Amniotic stem cell (primary cell): ENCODE data around the gene TMEM154.
"Not testable (repeated sequence)": the region's sequence is repeated elsewhere in the genome, so short reads cannot be mapped to it uniquely, and the experiment has no call there.

ENCODE experiments used
- DNase-seq: peaks from one replicate; lab custom pipeline; 2025; lab: John Stamatoyannopoulos, UW

Gene TMEM154

DNA sequence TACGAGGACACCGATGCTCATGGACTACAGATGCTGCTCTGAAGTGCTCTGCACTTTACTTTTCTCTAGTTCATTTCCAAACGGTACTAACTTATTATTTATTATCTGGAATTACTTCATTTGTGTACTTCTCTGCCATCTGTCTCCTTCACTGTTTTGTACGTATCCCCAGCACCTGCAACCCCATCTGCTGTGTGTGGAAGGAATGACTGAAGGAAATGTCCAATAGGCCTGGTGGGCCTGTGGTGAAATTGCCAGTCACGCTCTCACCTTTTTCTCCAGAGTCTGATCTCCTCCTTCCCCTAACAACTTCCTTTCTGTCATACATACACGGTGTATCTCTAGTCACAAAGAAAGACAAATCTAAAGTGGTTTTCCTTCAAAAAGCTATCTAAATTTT is 12.9 kb downstream of the TMEM154 start:
- DNase-seq = no peak

DNA sequence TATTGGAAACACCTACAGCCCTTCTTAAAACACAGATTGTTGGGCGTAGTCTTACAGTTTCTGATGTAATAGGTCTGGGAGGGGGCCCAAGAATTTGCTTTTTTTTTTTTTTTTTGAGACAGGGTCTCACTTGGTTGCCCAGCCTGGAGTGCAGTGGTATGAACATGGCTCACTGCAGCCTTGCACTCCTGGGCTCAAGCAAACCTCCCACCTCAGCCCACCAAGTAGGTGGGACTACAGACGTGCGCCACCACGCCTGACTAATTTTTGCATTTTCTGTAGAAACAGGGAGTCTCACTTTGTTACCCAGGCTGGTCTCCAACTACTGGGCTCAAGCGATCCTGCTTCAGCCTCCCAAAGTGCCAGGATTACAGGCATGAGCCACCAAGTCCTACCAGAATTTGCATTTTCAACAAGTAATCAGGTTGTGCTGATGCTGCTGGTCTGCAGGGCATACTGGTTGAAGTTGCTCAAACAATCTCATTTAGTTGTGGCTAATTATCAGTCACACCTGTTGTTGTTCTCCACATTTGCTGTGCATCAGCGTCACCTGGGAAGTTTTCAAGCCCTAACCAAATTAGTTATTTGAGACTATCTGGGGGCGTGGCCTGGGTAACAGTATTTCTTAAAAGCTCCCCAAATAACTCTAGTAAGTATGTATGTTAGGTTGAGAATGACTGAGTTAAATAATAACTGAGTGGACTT is 14.0 kb downstream of the TMEM154 start:
- no peak for DNase-seq

DNA sequence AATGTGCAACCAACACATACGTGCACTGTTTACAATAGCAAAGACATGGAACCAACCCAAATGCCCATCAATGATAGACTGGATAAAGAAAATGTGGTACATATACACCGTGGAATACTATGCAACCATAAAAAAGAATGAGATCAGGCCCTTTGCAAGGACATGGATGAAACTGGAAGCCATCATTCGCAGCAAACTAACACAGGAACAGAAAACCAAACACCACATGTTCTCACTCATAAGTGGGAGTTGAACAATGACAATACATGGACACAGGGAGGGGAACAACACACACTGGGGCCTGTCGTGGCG is 15.8 kb downstream of the TMEM154 start:
- DNase-seq = not testable (repeated sequence)

DNA sequence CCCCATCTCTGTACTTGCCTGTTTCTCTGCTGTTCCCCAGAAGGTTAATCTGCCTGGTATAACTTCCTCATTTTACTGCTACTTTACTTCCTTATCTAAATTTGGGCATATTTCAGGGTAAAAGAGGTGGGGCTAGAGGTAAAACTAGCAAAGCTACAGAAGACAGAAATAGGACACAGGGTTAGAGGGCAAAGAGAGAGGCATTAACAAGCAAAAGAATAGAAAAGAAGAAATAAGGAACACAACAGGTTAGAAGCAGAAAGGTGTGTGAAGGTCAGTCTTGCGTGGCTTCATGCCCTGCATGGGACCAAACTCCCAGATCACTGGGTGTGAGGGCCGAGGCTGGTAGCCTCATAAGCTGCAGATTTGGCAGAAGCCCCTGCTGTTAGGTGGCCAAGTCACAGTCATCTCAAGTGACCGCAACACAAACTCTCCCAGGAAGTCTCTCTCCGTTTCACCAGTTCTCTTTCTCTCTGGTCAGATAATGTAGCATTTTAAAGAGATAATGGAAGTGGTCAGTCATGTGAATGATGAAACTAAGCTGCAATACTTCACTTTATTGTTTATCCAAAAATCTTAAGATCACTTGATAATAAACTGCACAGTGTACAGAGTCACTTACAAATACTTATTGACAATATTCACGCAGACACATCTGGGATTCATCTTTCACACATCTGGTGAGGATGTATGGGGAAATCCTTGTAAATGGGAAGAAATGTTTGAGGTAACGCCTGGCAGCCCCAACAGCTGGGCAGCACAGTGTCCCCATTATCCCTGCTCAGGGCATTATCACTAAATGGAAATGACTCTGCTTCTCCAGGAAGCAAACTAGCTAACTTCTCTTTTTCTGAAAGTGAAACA is 16.4 kb downstream of the TMEM154 start:
- DNase-seq = no peak

DNA sequence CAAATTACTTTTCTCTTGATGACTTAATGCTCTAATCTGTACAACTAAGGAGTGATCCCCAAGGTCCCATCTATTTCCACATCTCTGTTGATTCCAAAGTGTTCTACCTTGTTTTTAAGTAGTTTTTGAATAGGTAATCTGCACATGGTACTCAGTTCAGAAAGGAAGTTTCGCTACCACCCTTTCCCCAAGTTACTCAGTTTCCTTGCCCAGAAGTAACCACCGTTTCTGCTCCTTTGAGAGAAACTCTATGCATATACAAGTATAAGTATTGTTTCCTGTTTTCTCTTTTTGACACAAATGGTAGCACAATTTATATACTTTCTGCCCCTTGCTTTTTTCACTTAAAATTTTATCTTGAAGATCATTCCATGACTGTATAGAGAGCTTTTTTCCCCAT is 18.1 kb downstream of the TMEM154 start:
- DNase-seq = no peak

DNA sequence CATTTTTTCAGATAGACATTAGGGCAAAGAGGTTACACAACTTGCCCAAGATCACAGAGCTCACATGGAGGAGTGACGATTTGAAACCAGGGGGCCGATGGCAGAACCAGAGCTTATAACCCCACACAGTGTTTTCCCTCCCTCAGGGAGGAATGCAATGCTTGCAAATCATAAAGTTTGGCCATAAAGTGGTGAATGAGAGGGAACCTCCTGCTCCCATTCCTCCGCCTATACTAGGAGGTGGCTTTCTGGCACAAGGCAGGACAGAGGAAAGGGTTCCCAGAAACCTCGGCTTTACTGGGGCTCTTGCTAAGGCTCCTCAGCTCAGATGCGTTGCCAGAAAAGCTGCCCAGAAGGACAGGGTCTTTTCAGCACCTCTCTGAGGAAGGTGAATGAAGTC is 19.3 kb downstream of the TMEM154 start:
- DNase-seq = no peak

DNA sequence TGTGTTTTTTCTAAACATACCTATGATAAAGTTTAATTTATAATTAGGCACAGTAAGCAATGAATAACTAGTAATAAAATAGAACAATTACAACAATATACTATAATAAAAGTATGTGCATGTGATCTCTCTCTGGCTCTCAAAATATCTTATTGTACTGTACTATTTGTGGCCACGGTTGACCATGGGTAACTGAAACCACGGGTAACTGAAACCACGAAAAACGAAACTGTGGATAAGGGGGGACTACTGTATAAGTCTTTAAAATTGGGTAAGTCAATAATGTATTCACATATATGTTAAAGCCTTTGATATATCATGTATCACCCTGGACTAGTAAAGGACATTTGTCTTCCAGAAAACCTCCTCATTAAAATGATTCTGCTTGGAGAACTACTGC is 20.0 kb downstream of the TMEM154 start:
- DNase-seq = no peak

DNA sequence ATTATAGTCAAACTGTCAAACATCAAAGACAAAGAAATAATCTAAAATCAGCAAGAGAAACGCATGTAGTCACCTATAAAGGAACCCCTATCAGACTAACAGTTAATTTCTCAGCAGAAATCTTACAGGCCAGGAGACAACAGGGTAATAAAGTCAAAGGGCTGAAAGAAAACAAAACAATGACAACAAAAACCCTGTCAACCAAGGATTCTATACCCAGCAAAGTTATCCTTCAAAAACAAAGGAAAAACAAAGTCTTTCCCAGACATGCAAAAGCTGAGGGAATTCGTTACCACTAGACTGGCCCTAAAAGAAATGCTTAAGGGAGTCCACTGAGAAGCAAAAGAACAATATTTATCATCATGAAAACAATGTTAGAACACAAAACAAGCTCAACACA is 22.1 kb downstream of the TMEM154 start:
- no peak for DNase-seq

DNA sequence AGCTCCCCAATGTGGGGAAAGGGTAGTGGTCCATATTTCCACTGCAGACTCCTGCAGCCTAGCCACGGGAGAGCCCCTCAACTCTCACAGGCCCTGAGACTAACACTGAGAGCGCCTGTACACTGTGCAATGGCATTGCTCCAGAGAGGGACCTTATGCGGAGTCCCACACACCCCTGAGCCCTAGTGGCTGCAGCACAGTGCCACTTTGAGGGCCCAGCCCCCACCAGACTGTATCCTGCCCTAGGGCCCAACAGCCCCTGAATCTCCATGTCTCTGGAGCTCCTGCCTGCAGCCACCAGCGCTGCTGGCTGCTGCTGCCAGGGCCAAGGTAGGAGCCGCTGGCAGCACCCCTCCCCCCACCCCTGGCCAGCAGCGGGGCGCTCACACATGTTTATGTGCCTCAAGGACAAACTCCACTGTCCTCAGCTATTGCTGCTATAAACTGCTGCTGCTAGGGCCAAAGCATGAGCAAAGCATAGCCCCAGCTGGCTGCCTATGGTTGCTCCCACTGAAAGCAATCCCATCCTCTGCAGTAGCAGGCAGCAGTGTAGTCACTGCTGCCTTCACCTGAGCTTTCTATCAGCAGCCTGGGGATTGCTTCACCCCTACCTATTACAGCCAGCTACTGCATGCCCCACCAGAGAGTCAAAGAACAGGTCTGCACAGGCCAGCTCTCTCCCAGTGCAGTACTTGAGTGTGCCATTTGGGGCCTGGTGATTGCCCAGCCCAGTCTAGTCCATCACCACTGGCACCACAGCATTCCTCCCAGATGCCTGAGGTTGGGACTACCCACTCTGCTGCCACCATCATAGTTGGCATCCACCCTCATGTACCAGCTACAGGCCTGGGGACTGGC is 24.3 kb downstream of the TMEM154 start:
- DNase-seq = no peak

DNA sequence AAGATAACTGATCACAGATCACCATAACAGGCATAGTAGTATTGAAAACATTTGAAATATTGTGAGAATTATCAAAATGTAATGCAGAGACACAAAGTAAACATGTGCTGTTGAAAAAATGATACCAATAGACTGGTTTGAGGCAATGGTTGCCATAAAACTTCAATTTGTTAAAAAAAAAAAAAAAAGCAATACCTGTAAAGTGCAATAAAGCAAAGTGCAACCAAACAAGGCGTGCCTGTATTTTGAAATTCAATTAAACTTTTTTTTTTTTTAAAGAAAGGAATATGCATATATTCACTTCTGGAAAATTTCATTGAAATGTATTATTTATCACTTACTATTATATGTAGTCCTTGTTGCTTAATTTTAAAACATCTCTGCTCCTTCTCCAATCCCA is 27.7 kb downstream of the TMEM154 start:
- DNase-seq = no peak

DNA sequence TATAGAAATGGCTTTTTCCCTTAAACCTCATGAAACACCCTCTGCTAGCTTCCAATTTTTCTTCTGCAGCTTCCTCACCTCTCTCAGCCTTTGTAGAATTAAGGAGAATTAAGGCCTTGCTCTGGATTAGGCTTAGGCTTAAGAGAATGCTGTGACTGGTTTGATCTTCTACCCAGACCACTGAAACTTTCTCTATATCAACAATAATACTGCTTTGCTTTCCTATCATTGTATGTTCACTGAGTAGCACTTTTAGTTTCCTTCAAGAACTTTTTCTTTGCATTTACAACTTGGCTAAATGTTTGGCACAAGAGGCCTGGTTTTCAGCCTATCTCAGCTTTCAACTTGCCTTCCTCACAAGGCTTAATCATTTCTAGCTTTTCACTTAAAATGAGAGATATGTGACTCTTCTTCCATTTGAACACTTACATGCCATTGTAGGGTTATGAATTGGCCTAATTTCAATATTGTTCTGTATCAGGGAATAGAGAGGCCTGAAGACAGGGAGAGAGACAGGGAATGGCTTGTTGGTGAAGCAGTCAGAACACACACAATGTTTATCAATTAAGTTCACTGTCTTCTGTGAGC is 28.2 kb downstream of the TMEM154 start:
- DNase-seq = no peak

DNA sequence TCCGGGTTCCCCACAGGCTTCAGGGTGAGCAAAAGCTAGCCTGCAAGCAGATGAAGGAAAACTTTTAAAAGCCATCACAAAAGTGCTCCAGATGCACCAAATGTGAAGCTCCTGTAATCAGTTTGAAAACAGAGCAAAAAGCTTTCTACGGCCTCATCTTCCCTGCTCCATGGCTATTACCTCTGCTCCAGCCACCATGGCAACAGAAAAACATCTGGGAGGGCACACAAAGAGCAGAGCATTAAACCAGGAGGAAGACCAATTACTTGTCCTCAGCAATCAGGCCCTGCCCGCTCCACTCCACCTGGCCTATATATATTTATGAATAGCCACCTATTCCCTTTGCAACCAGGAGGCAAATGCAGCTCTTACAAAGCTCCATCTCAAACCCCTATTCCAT is 33.6 kb downstream of the TMEM154 start:
- DNase-seq = no peak

DNA sequence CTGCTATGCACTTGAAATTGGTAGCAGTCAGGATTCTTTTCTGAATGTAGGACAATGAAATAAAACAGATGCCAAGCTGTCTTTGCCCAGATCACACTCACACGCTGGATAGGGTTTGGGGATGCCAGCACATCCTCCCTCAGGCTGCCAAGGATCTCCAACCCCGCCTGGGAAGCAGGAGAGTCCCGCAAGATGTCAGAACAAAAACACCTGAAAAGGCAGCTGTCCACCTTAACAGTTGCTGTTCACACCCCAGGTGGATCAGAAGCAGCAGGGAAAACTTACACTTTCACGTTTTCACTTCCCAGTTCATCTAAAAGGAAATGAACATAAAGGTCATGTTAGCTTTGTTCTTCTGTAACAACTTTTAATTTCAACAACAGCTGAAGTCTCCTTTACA is 35.7 kb downstream of the TMEM154 start:
- DNase-seq = no peak

DNA sequence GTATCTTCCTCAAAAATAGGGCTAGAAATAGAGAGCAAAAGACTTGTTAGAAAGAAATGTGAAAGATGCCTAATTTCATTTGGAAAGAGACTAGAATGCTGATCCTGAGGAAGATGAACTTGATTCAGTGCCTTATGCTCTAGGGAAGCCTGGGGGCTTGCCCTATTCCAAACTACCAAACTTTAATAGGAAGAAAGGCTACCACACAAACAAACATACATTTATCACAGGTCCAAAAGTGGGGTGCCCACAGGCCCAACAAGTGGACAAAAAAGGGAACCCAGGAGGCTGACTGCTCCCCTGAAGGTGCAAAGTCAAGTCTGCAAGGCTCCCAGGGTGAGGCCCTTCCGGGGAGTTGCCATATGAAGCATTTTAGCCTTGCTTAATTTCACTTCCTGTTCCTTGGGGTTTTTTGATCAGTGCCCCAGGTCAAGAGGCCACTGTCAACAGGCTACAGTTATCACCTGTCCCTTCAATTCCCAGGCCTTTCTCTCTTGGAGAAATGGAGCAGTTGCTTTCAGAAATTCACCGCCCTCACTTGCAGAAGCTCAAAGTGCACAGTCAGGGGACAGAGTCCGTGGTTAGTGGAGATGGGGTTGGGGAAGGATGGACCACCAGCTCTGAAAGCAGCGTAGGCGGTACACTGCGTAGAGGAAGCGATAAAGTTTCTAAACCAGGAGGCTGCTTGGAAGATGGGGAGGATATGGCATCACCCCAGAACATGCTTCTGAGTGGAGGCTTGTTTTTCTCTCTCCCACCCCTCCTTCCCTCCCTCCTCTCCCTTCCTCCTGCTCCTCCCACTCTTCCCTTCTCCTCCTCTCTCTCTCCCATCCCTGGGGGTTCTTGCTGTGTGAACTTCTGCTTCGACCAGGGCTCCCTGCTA is 36.4 kb downstream of the TMEM154 start:
- no peak for DNase-seq

DNA sequence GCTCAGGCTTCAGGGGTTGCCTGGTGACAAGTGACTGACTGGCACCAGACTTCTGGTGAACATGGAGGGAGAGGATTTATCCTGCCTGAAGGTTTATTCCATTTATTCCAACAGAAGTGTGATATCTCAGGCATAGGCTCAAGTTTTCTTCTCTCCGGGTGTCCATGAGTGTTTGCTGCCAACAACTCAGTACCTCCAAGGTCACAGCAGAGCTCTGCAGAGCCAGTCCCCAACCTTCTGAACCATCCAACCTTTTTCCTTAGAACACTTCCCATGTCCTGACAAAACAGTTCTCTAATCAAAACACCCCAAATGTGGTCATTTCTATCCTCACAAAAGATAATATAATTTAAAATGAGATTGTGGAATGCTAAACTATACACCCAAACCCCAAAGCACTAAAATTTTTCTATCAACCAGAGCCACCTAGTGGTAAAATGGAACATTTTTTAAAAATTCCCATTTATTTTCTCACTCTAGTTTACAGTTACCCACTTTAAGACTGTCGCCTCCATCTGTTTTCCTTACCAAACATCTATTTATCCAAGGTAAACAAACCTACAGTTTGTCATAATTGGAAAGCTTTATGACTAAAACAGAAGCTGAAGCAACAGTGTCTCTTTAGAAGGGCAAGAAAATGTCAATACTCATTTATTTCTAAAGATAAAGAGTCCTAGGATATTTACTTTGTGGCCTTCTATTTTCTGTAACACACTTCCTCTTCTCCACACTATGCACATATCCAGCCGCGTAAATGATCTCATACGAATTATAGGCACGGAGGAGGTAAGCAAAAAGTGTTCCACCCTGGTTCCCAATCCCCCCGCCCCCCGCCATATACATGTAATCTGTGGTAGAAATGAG is 39.5 kb downstream of the TMEM154 start:
- no peak for DNase-seq

DNA sequence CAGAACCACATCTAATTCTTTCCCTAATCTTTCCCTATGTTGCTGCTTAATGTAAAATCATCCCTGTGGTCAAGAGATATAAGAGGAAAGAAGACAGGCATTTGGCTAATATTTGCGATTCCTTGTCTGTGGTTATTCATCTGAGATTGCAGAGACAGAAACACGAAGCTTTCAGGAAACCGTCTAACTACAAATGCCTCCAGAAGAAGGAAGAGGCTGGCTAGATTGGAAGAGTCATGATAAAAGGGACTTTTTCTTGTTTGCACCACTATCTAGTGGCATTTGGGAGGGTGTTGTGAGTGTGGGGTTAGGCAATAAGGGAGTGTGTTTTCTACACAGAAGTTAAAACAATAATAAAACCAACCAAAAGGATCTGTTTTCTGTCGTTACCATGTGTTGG is 43.9 kb downstream of the TMEM154 start:
- DNase-seq = no peak

DNA sequence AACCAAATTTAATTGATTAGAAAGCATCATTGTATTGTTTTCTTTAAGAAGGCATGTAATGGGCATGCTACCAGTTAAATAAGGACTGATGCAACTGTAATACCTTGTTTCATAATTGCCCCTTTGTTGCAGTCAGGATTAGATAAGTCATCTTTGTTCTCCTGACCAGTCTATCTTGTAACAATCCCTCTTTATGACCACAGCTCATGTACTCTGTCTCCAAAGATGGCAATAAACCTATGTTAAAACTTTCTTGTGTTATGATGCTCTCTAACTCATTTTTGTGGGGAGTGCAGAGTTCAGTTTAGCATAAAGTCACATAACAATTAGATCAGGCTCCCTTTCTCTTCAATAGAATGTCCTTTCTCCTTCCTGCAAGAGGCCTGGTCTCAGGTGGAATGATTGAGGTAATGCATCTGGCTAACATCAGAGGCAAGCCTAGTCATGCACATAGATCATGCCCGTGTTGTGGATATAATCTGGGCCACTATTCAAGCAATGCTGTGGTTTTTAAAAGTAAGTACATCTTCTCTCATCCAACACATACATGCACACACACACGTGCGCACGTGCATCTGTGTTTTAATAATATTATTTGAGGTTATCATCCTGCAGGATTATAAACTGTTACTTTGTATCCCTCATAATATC is 45.6 kb downstream of the TMEM154 start:
- no peak for DNase-seq

DNA sequence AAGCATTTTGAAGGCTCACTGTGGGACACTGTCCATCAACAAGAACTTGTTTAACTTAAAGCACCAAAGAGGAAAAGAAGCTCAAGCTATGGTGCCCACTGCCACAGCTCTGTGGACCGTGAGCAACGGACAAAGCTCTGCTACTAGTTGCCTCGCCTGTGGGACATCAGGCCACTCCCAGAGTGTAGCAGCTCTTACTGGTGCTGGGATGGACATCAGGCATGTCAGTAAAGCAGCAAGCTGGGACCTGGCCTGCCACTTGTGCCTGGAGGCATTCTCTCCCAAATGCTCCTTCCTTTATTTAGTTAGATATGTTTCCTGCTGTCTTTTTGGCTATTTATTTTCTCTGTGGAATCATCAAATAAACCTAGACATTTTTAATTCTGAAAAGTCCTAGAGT is 46.7 kb downstream of the TMEM154 start:
- DNase-seq = no peak

DNA sequence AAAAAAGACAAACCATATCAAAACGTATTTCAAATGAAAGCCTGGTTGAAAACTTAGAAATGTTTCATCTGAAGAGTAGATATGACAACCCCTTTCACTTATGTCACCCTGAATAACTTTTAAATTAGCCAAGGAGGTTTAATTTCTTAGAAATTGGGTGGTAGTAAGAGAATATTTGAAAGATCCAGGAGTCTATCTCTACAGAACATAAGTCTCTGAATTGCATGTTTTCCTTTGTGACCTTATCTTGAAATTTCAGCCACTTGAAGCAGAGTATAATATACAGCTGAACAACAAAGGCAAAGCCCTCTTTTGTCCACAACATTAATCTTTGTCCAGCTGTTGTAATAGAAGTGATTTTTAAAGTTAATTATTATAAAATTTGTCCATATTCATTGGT is 49.5 kb downstream of the TMEM154 start:
- DNase-seq = no peak

DNA sequence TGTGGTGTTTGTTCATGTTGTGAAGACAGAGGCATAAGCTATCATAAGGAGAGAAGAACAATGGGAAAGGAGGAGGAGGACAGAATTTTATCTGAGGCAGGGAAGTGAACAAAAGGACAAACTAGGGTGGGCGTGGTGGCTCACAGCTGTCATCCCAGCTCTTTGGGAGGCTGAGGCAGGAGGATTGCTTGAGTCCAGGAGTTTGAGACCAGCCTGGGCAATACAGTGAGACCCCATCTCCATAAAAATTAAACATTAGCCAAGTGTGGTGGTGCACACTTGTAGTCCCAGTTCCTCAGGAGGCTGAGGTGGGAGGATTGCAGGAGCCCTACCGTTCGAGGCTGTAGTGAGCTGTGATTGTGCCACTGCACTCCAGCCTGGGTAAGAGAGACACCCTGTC is 49.9 kb downstream of the TMEM154 start:
- DNase-seq = no peak
